ENCODE measurements around the gene TKT.

The TKT gene

GRCh38 chr3:53288214-53288613, 32.4 kb upstream of the TKT start:
- TF ChIP-seq, protein P1, sequence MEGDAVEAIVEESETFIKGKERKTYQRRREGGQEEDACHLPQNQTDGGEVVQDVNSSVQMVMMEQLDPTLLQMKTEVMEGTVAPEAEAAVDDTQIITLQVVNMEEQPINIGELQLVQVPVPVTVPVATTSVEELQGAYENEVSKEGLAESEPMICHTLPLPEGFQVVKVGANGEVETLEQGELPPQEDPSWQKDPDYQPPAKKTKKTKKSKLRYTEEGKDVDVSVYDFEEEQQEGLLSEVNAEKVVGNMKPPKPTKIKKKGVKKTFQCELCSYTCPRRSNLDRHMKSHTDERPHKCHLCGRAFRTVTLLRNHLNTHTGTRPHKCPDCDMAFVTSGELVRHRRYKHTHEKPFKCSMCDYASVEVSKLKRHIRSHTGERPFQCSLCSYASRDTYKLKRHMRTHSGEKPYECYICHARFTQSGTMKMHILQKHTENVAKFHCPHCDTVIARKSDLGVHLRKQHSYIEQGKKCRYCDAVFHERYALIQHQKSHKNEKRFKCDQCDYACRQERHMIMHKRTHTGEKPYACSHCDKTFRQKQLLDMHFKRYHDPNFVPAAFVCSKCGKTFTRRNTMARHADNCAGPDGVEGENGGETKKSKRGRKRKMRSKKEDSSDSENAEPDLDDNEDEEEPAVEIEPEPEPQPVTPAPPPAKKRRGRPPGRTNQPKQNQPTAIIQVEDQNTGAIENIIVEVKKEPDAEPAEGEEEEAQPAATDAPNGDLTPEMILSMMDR (IDR thresholded peaks at IDR 0.05; ENCODE audit: borderline replicate concordance, insufficient read depth, low read depth, low read length), result no peak
- no peak overlapping the region for H3K4me3 ChIP-seq (ENCODE audit: low read depth, low read length)

- no peak overlapping the region for H3K4me3 ChIP-seq (ENCODE audit: low read depth, low read length)
- TF ChIP-seq, protein P1 (IDR thresholded peaks at IDR 0.05; ENCODE audit: borderline replicate concordance, insufficient read depth, low read depth, low read length), result no peak
Measured at GRCh38 chr3:53287131-53287629, 31.4 kb upstream of the TKT start.

DNA sequence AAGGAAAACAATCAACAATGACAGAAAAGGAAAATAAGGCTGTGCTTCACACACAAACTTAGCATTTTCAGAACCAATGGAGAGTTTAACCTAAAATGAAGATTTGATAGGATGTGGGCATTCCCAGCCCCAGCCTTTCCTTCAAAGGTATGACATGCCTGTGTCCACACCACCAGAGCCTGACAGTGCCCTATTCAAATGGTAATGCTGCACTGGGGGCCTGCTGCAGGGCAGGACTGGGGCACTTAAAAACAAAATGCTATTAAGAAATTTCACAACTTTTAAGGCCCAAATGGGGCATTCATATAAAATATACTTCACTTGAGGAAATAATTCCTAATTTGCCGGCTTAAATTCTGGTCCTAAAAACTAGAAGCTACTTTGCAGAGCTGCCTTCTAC, 30.9 kb upstream of the TKT start:
- TF ChIP-seq, protein P1 (IDR thresholded peaks at IDR 0.05; ENCODE audit: borderline replicate concordance, insufficient read depth, low read depth, low read length), result no peak
- H3K4me3 ChIP-seq (ENCODE audit: low read depth, low read length), result no peak overlapping the region

GRCh38 chr3:53282581-53282980, 26.8 kb upstream of the TKT start:
- no peak overlapping the region for H3K4me3 ChIP-seq (ENCODE audit: low read depth, low read length)
- TF ChIP-seq, protein P1 (IDR thresholded peaks at IDR 0.05; ENCODE audit: borderline replicate concordance, insufficient read depth, low read depth, low read length), result no peak

- TF ChIP-seq, protein P1 (IDR thresholded peaks at IDR 0.05; ENCODE audit: borderline replicate concordance, insufficient read depth, low read depth, low read length), result no peak
- H3K4me3 ChIP-seq (ENCODE audit: low read depth, low read length), result no peak overlapping the region
Measured at GRCh38 chr3:53278667-53279066, 22.8 kb upstream of the TKT start.

DNA sequence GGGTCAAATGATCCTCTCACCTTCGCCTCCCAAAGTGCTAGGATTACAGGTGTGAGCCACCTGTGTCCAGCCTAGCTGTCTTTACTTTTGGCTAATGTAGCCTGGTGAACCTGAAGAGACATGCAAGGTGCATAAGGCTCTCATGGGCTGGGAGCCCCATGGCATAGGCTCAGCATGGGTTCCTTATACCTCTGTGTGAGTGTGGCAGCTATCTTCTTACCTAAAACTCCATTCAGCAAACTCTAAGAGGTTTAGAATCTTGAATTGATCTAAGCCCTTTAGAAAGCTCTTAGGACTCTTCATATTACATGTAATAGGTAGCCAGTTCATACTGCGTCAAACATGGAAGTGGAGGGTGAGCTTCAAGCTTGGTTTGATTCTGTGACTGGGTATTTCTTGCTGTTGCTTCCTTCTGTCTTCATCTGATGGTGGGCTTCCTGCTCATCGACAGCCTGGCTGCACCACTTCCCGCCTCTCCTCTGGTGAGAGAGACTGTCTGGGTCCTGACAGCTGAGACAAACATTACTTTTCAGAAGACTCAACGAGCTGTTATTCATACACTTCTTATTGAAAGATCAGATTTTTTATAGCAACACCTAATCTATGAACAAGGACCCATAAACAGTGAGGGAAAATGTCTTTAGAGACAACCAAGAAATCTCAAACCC, 19.2 kb upstream of the TKT start:
- TF ChIP-seq, protein P1 (IDR thresholded peaks at IDR 0.05; ENCODE audit: borderline replicate concordance, insufficient read depth, low read depth, low read length), result no peak
- no peak overlapping the region for H3K4me3 ChIP-seq (ENCODE audit: low read depth, low read length)

DNA sequence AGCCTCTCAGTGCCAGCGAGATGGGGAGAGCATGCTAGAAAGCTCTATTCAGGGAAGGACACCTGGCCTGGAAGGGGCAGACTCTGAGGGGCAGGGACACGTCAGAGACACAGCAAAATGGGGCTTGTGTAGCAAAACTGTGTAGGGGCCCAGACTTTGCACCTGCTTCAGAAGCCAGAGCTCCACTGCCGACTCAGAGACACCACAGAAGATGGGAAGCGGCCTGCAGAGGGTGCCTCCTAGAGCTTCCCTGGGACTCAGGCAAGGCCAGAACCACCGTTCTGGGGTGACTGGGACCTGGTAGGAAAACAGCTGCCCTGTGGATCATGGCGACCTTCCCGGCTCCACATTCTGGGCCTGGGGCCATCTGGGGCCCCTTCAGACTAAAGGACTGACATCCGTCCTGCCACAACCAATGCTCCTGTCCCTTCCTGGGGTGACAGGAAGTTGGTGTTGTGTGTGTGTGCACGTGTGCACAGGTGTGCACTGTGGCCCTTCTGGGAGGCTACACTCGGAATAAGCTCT, 17.4 kb upstream of the TKT start:
- H3K4me3 ChIP-seq (ENCODE audit: low read depth, low read length), result no peak overlapping the region
- TF ChIP-seq, protein P1 (IDR thresholded peaks at IDR 0.05; ENCODE audit: borderline replicate concordance, insufficient read depth, low read depth, low read length), result no peak

All from GM12875 (cell line).